HL-60 (cell line): ENCODE data around the gene RAB40B.

Source experiments
- DNase-seq, 2 experiments: peaks; one replicate each; pipeline ENCODE4 v3.0.0-alpha.2; 2010 to 2020; ENCODE audit warnings: low read depth in 1 of 2, low spot score in 1 of 2
- H3K27ac ChIP-seq: fragments of 250-450 bp; sonication (Bioruptor Pico); replicated peaks from 2 replicates; pipeline ENCODE4 v1.5.1; 2020; ENCODE audit warnings: mild to moderate bottlenecking, moderate library complexity
- H3K27me3 ChIP-seq: fragments of 250-450 bp; sonication (Bioruptor Pico); 2 replicates; pipeline ENCODE4 v1.5.1; 2021; ENCODE audit warnings: mild to moderate bottlenecking, moderate library complexity; ENCODE audit not compliant: insufficient read depth, poor library complexity, severe bottlenecking
- H3K4me3 ChIP-seq: replicated peaks from 2 replicates; pipeline ENCODE4 v1.5.1; 2011; ENCODE audit warnings: mild to moderate bottlenecking, control low read depth, low read length; ENCODE audit not compliant: insufficient read depth
- GABPA ChIP-seq: IDR thresholded peaks from 2 replicates; pipeline ENCODE4 v1.6.1; 2012; ENCODE audit warnings: low read depth
- POLR2AphosphoS5 ChIP-seq: IDR thresholded peaks from 2 replicates; pipeline ENCODE4 v1.6.1; 2012; ENCODE audit warnings: low read depth
- SPI1 ChIP-seq: IDR thresholded peaks from 2 replicates; pipeline ENCODE4 v1.6.1; 2012; ENCODE audit warnings: low read depth, mild to moderate bottlenecking, borderline replicate concordance
- TF ChIP-seq, protein P1 (sequence below): IDR thresholded peaks from one replicate; pipeline ENCODE4 v1.5.1; 2011; ENCODE audit warnings: low read length, control low read depth, inconsistent platforms; ENCODE audit not compliant: insufficient read depth
- TF ChIP-seq, protein P2 (sequence below): IDR thresholded peaks from 2 replicates; pipeline ENCODE4 v1.6.1; 2012; ENCODE audit warnings: low read depth; ENCODE audit not compliant: insufficient replicate concordance

RAB40B gene

DNA sequence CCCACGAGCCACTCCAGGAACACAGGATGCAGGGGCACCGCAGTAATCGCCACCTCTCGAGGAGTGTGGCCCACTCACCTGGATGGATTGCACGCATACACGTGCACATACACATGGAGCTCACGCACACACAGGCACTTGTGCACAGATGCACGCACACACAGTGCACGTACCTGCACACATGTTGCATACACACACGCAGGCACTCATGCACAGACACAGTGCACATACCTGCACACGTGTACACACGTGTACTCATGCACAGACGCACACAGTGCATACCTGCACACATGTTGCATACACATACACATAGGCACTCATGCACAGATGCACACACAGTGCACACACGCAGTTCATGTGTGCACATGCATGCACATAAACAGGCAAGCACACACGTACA is 38.6 kb downstream of the RAB40B start:
- no peak for DNase-seq
- TF ChIP-seq, protein P1, sequence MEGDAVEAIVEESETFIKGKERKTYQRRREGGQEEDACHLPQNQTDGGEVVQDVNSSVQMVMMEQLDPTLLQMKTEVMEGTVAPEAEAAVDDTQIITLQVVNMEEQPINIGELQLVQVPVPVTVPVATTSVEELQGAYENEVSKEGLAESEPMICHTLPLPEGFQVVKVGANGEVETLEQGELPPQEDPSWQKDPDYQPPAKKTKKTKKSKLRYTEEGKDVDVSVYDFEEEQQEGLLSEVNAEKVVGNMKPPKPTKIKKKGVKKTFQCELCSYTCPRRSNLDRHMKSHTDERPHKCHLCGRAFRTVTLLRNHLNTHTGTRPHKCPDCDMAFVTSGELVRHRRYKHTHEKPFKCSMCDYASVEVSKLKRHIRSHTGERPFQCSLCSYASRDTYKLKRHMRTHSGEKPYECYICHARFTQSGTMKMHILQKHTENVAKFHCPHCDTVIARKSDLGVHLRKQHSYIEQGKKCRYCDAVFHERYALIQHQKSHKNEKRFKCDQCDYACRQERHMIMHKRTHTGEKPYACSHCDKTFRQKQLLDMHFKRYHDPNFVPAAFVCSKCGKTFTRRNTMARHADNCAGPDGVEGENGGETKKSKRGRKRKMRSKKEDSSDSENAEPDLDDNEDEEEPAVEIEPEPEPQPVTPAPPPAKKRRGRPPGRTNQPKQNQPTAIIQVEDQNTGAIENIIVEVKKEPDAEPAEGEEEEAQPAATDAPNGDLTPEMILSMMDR = no peak
- no peak for TF ChIP-seq SPI1
- no peak for TF ChIP-seq POLR2AphosphoS5
- TF ChIP-seq, protein P2, sequence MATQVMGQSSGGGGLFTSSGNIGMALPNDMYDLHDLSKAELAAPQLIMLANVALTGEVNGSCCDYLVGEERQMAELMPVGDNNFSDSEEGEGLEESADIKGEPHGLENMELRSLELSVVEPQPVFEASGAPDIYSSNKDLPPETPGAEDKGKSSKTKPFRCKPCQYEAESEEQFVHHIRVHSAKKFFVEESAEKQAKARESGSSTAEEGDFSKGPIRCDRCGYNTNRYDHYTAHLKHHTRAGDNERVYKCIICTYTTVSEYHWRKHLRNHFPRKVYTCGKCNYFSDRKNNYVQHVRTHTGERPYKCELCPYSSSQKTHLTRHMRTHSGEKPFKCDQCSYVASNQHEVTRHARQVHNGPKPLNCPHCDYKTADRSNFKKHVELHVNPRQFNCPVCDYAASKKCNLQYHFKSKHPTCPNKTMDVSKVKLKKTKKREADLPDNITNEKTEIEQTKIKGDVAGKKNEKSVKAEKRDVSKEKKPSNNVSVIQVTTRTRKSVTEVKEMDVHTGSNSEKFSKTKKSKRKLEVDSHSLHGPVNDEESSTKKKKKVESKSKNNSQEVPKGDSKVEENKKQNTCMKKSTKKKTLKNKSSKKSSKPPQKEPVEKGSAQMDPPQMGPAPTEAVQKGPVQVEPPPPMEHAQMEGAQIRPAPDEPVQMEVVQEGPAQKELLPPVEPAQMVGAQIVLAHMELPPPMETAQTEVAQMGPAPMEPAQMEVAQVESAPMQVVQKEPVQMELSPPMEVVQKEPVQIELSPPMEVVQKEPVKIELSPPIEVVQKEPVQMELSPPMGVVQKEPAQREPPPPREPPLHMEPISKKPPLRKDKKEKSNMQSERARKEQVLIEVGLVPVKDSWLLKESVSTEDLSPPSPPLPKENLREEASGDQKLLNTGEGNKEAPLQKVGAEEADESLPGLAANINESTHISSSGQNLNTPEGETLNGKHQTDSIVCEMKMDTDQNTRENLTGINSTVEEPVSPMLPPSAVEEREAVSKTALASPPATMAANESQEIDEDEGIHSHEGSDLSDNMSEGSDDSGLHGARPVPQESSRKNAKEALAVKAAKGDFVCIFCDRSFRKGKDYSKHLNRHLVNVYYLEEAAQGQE = no peak
- no peak for TF ChIP-seq GABPA
- Histone ChIP-seq H3K27ac (no peak overlapping the region), H3K27me3 (no peaks in the 10 kb centered on the region), H3K4me3 (no peak overlapping the region)

DNA sequence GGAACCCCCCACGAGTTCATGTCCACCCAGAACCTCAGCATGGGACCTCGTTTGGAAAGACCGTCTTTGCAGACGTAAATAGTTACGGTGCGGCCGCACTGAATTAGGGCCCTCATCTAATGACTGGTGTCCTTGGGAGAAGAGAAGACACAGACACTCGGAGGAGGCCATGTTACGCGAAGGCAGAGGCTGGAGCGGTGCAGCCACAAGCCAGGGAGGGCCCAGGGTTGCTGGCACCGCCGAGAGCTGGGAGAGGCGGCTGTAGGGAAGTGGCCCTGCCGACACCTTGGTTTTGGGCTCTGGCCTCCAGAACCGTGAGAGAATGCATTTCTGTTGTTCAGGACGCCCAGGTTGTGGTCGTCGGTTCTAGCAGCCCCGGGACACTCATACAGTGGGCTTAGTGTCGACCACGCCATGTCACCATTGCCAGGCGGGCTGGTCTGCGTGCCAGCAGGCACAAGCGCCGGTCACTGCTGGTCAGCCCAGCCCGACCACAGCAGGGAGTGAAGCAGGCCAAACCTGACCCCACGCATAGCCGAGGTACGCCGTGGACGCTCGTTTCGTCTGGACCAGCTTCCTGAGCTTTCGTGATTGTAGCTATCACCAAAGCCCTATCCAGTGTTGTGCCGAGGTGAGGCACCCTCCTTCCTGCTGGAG is 39.6 kb downstream of the RAB40B start:
- TF ChIP-seq SPI1 (no peak), POLR2AphosphoS5 (no peak), GABPA (no peak)
- TF ChIP-seq, protein P1 = no peak
- TF ChIP-seq, protein P2 = no peak

DNA sequence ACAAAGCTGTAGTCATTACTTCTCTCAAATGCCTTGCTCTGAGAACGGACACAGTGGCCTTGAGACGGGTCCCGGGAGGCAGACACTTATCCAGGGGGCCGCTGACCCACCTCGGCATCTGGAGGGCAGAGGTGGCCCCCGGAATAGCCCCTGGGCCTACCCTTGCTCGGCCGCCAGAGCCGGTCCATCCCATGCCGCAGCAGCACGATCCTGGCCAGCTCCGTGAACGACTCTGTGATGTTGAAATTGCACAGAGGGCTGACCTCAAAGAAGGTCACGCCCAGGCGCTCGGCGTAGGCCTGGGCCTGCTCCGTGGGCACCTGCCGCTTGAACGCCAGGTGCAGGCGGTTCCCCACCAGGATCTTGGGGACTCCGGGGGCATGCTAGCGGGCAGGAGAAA is 40.2 kb downstream of the RAB40B start:
- Histone ChIP-seq H3K4me3 (no peak overlapping the region), H3K27me3 (no peaks in the 10 kb centered on the region), H3K27ac (no peak overlapping the region)
- DNase-seq = no peak
- no peak for TF ChIP-seq POLR2AphosphoS5
- TF ChIP-seq, protein P1 = no peak
- no peak for TF ChIP-seq SPI1
- no peak for TF ChIP-seq GABPA
- TF ChIP-seq, protein P2 = no peak

More for the DNA sequence above, 39.6 kb downstream of the RAB40B start:
- H3K27me3 ChIP-seq = no peaks in the 10 kb centered on the region
- no peak overlapping the region for H3K4me3 ChIP-seq
- no peak for DNase-seq
- H3K27ac ChIP-seq = no peak overlapping the region
